DOHH2 (cell line): Measurements from ENCODE around the gene SERINC3.

Experiments used
- H3F3A ChIP-seq: fragments of 200-600 bp; sonication (generic), shearing (Covaris generic); 2 replicates; pipeline ENCODE4 v1.6.0; 2016; ENCODE audit warnings: antibody characterized with exemption, mild to moderate bottlenecking; ENCODE audit not compliant: control insufficient read depth, insufficient read depth
- H3K27ac ChIP-seq: fragments of 200-600 bp; sonication (generic); 2 replicates; pipeline ENCODE4 v1.5.1; 2014; ENCODE audit warnings: low read depth, mild to moderate bottlenecking, low read length, moderate library complexity
- H3K27me3 ChIP-seq: fragments of 200-600 bp; sonication (generic); 2 replicates; pipeline ENCODE4 v1.6.1; 2014; ENCODE audit warnings: mild to moderate bottlenecking, low read length, mixed read lengths; ENCODE audit not compliant: control insufficient read depth
- H3K36me3 ChIP-seq: fragments of 200-600 bp; sonication (generic); 2 replicates; pipeline ENCODE4 v1.6.1; 2014; ENCODE audit warnings: mild to moderate bottlenecking, low read length, moderate library complexity, mixed read lengths; ENCODE audit not compliant: control insufficient read depth
- H3K4me1 ChIP-seq: fragments of 200-600 bp; sonication (generic); 2 replicates; pipeline ENCODE4 v1.6.1; 2014; ENCODE audit warnings: mild to moderate bottlenecking, low read length, mixed read lengths; ENCODE audit not compliant: control insufficient read depth
- H3K4me2 ChIP-seq: fragments of 200-600 bp; sonication (generic); 2 replicates; pipeline ENCODE4 v1.6.0; 2014; ENCODE audit warnings: mild to moderate bottlenecking, low read length, moderate library complexity
- H3K4me3 ChIP-seq: fragments of 200-600 bp; sonication (generic); 2 replicates; pipeline ENCODE4 v1.5.1; 2014; ENCODE audit warnings: mild to moderate bottlenecking, low read length, mixed read lengths
- H3K79me2 ChIP-seq: fragments of 200-600 bp; sonication (generic); 2 replicates; pipeline ENCODE4 v1.6.1; 2014; ENCODE audit warnings: mild to moderate bottlenecking, low read length, mixed read lengths; ENCODE audit not compliant: control insufficient read depth
- H3K9me2 ChIP-seq: fragments of 200-600 bp; sonication (generic); replicated peaks from 2 replicates; pipeline ENCODE4 v1.6.1; 2014; ENCODE audit warnings: mild to moderate bottlenecking, low read length, mixed read lengths; ENCODE audit not compliant: control insufficient read depth
- H3K9me3 ChIP-seq: fragments of 200-600 bp; sonication (generic); 2 replicates; pipeline ENCODE4 v1.6.1; 2014; ENCODE audit warnings: antibody characterized with exemption, low read length, mixed read lengths; ENCODE audit not compliant: control insufficient read depth, insufficient read depth
- H4K20me1 ChIP-seq: fragments of 200-600 bp; sonication (generic); 2 replicates; pipeline ENCODE4 v1.6.0; 2014; ENCODE audit warnings: low read depth, mild to moderate bottlenecking, antibody characterized with exemption, low read length, moderate library complexity; ENCODE audit not compliant: control insufficient read depth, insufficient read depth
- CTCF ChIP-seq: fragments of 200-600 bp; sonication (generic); IDR thresholded peaks from one replicate; pipeline ENCODE4 v1.5.1; 2014; ENCODE audit warnings: antibody characterized with exemption, mild to moderate bottlenecking, low read depth, low read length; ENCODE audit not compliant: poor library complexity, severe bottlenecking
- EZH2phosphoT487 ChIP-seq: fragments of 200-600 bp; sonication (generic); IDR thresholded peaks from 2 replicates; pipeline ENCODE4 v1.6.1; 2017; ENCODE audit warnings: borderline replicate concordance, mild to moderate bottlenecking, antibody characterized with exemption, low read length, moderate library complexity, mixed read lengths

SERINC3 gene

DNA sequence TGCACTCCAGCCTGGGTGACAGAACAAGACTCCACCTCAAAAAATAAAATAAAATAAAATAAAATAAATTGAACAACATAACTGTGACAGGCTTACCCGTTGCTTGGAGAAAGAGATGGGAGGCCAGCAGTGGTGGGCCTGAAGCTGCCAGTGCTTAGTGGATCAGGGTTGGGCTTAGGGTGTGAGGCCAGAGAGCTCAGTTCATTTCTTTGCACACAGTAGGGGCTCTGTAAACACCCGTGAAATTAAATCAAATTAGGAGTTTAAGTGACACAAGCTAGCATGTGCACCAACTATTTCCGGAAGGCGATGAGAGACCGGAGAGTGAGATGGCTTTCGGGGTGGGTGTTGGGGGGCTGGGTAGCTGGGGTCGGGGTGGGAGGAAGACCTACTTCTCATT lies 72.0 kb downstream of the SERINC3 start:
- no peak overlapping the region for H3K4me2 ChIP-seq
- no peaks in the 10 kb centered on the region for H3K4me1 ChIP-seq
- H3K36me3 ChIP-seq = no peaks in the 10 kb centered on the region
- H4K20me1 ChIP-seq = no peaks in the 10 kb centered on the region
- H3K79me2 ChIP-seq = no peaks in the 10 kb centered on the region
- no peak for TF ChIP-seq EZH2phosphoT487
- TF ChIP-seq CTCF = no peak
- H3K9me2 ChIP-seq = no peaks in the 10 kb centered on the region
- H3K27ac ChIP-seq = no peak overlapping the region
- H3K9me3 ChIP-seq = no peaks in the 10 kb centered on the region
- peaks cover 18% of the 10 kb centered on the region for H3K27me3 ChIP-seq
- no peaks in the 10 kb centered on the region for H3F3A ChIP-seq
- no peak overlapping the region for H3K4me3 ChIP-seq

- H3K4me2 ChIP-seq = no peak overlapping the region
- H4K20me1 ChIP-seq = no peaks in the 10 kb centered on the region
- no peak overlapping the region for H3K27ac ChIP-seq
- no peaks in the 10 kb centered on the region for H3K4me1 ChIP-seq
- H3K4me3 ChIP-seq = no peak overlapping the region
- H3F3A ChIP-seq = no peaks in the 10 kb centered on the region
- H3K9me3 ChIP-seq = no peaks in the 10 kb centered on the region
- no peaks in the 10 kb centered on the region for H3K79me2 ChIP-seq
- H3K27me3 ChIP-seq = peaks cover 18% of the 10 kb centered on the region
- no peaks in the 10 kb centered on the region for H3K36me3 ChIP-seq
- no peaks in the 10 kb centered on the region for H3K9me2 ChIP-seq
- TF ChIP-seq CTCF (peak; percentile 78), EZH2phosphoT487 (no peak)
These were observed 72.9 kb downstream of the SERINC3 start for GRCh38 chr20:44448753-44449546.

DNA sequence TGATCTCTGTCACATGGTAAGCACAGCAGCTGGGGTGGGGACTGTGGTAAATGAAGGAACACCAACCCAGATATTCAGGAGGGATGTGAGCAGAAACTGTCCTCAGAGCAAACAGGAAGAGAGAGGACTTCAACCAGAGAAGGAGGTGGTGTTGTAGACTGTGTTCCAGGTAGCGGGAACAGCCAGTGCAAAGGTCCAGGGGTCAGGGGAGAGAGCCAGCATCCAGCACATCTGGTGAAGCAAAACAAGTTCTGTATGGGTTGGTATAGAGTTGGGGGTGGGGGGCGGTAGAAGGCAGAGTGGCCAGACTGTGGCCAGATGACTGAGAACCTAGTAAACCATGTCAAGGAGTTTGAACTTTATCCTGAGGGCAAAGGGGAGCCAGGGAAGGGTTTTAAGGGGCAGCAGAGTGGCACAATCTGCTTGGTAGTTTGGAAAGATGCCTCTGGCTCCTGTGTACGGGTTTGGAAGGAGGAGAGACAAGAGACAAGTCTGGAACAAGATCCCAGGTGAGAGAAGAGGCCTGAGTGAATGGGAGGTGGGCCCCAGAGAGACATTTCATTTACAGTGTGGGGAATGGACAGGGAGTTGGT lies 73.9 kb downstream of the SERINC3 start:
- Histone ChIP-seq H4K20me1 (no peaks in the 10 kb centered on the region), H3K4me1 (no peaks in the 10 kb centered on the region), H3K27me3 (peaks cover 18% of the 10 kb centered on the region), H3F3A (no peaks in the 10 kb centered on the region), H3K79me2 (no peaks in the 10 kb centered on the region), H3K4me3 (no peak overlapping the region), H3K4me2 (no peak overlapping the region), H3K9me3 (no peaks in the 10 kb centered on the region), H3K36me3 (no peaks in the 10 kb centered on the region), H3K9me2 (no peaks in the 10 kb centered on the region), H3K27ac (no peak overlapping the region)
- no peak for TF ChIP-seq EZH2phosphoT487
- TF ChIP-seq CTCF = no peak
